ENCODE measurements around the gene PAX5.

Gene PAX5

GRCh38 chr9:36828611-36829013 is 205.5 kb downstream of the PAX5 start:
- Histone ChIP-seq H3K27ac (ENCODE audit: low read length) (no peak overlapping the region), H3K4me3 (ENCODE audit: low read length) (no peak overlapping the region), H3K9me3 (replicated peaks; ENCODE audit: insufficient read depth, low read length) (no peaks in the 10 kb centered on the region), H3K4me2 (ENCODE audit: low read depth, low read length) (no peak overlapping the region), H3K9ac (ENCODE audit: low read length) (no peak overlapping the region), H3K4me1 (ENCODE audit: low read length) (no peaks in the 10 kb centered on the region), H4K20me1 (ENCODE audit: insufficient read depth, low read length) (no peaks in the 10 kb centered on the region), H3K36me3 (replicated peaks; ENCODE audit: insufficient read depth, low read length) (no peaks in the 10 kb centered on the region), H2AFZ (ENCODE audit: low read length) (no peak overlapping the region), H3K9me2 (replicated peaks; ENCODE audit: insufficient read depth, low read length) (no peaks in the 10 kb centered on the region), H3K27me3 (replicated peaks; ENCODE audit: insufficient read depth, low read length) (no peaks in the 10 kb centered on the region), H3K79me2 (ENCODE audit: low read length) (no peaks in the 10 kb centered on the region), H3F3A (ENCODE audit: insufficient read depth, low read length) (no peaks in the 10 kb centered on the region)
- TF ChIP-seq EZH2 (optimal IDR thresholded peaks at IDR 0.05; ENCODE audit: low read depth, low read length), result no peak
- TF ChIP-seq EZH2phosphoT487 (IDR thresholded peaks at IDR 0.05; ENCODE audit: low read length), result no peak
- TF ChIP-seq CTCF (IDR thresholded peaks at IDR 0.05; ENCODE audit: low read length), result no peak
- DNase-seq, result no peak

GRCh38 chr9:36827593-36827992 is 206.5 kb downstream of the PAX5 start:
- Histone ChIP-seq H3F3A (ENCODE audit: insufficient read depth, low read length) (no peaks in the 10 kb centered on the region), H3K9me3 (replicated peaks; ENCODE audit: insufficient read depth, low read length) (no peaks in the 10 kb centered on the region), H3K4me3 (ENCODE audit: low read length) (no peak overlapping the region), H3K4me1 (ENCODE audit: low read length) (no peaks in the 10 kb centered on the region), H2AFZ (ENCODE audit: low read length) (no peak overlapping the region), H3K27ac (ENCODE audit: low read length) (no peak overlapping the region), H3K9ac (ENCODE audit: low read length) (no peak overlapping the region), H3K27me3 (replicated peaks; ENCODE audit: insufficient read depth, low read length) (no peaks in the 10 kb centered on the region), H3K79me2 (ENCODE audit: low read length) (no peaks in the 10 kb centered on the region), H3K4me2 (ENCODE audit: low read depth, low read length) (no peak overlapping the region), H3K9me2 (replicated peaks; ENCODE audit: insufficient read depth, low read length) (no peaks in the 10 kb centered on the region), H4K20me1 (ENCODE audit: insufficient read depth, low read length) (no peaks in the 10 kb centered on the region), H3K36me3 (replicated peaks; ENCODE audit: insufficient read depth, low read length) (no peaks in the 10 kb centered on the region)
- DNase-seq, result no peak
- no peak for TF ChIP-seq CTCF (IDR thresholded peaks at IDR 0.05; ENCODE audit: low read length)
- no peak for TF ChIP-seq EZH2phosphoT487 (IDR thresholded peaks at IDR 0.05; ENCODE audit: low read length)
- no peak for TF ChIP-seq EZH2 (optimal IDR thresholded peaks at IDR 0.05; ENCODE audit: low read depth, low read length)

DNA sequence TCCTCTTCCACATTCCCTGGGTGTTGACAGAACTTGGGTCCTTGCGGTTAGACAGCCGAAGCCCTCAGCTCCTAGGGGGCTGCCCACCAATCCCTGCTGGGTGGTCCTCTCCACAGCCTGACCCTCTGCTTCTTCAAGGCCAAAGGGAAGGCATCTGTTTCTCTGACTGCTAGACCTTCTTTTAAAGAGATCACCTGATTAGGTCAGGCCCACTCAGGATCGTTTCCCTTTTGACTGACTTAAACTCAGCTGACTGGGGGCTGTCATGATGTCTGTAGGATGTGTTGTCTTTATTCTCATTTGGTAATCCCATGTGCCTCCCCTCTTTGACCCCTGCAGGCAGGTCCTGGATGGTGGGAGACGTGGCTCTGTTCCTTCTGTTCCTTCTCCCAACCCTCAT is 207.5 kb downstream of the PAX5 start:
- TF ChIP-seq EZH2 (optimal IDR thresholded peaks at IDR 0.05; ENCODE audit: low read depth, low read length), result no peak
- TF ChIP-seq CTCF (IDR thresholded peaks at IDR 0.05; ENCODE audit: low read length), result no peak

More for the DNA sequence above, 207.5 kb downstream of the PAX5 start:
- DNase-seq, result no peak
- Histone ChIP-seq H3K4me1 (ENCODE audit: low read length) (no peaks in the 10 kb centered on the region), H3K4me3 (ENCODE audit: low read length) (no peak overlapping the region), H3K79me2 (ENCODE audit: low read length) (no peaks in the 10 kb centered on the region), H3F3A (ENCODE audit: insufficient read depth, low read length) (no peaks in the 10 kb centered on the region), H3K4me2 (ENCODE audit: low read depth, low read length) (no peak overlapping the region), H3K9me3 (replicated peaks; ENCODE audit: insufficient read depth, low read length) (no peaks in the 10 kb centered on the region), H3K9me2 (replicated peaks; ENCODE audit: insufficient read depth, low read length) (no peaks in the 10 kb centered on the region), H3K9ac (ENCODE audit: low read length) (no peak overlapping the region), H3K27ac (ENCODE audit: low read length) (no peak overlapping the region), H3K27me3 (replicated peaks; ENCODE audit: insufficient read depth, low read length) (no peaks in the 10 kb centered on the region; the same call in 1 of the 2 replicates), H3K36me3 (replicated peaks; ENCODE audit: insufficient read depth, low read length) (no peaks in the 10 kb centered on the region), H2AFZ (ENCODE audit: low read length) (no peak overlapping the region), H4K20me1 (ENCODE audit: insufficient read depth, low read length) (no peaks in the 10 kb centered on the region)
